Breast epithelium (tissue), 4 donors: ENCODE data around the gene TK1. TPM values are rescaled to one million over a fixed set of nuclear protein-coding genes. Genes with fewer than 3 reads are reported as not detected.
A peak's percentile ranks its signal among the peaks of the same experiment; 100 is the strongest.

Experiments
- DNase-seq, 2 donors: peaks; one replicate each; pipeline ENCODE4 v3.0.0-alpha.2; 2019; ENCODE audit warnings: low spot score in 2 of 2
- H3K27ac ChIP-seq, 2 donors: fragments of 200-600 bp; sonication (generic) in 1 of 2; one replicate each; pipeline ENCODE4 v1.5.1; 2016 to 2019; ENCODE audit warnings: mild to moderate bottlenecking in 1 of 2
- H3K27me3 ChIP-seq, 2 donors: fragments of 200-600 bp; sonication (generic) in 1 of 2; one replicate each; pipeline versions ENCODE4 v1.5.1 to v1.6.0; 2017 to 2019; ENCODE audit warnings: control low read depth in 1 of 2, mild to moderate bottlenecking in 1 of 2
- H3K36me3 ChIP-seq: fragments of 200-600 bp; one replicate; pipeline ENCODE4 v1.5.1; 2019
- H3K4me1 ChIP-seq, 2 donors: fragments of 200-600 bp; sonication (generic); one replicate each; pipeline ENCODE4 v1.5.1; 2016 to 2019; ENCODE audit warnings: control low read depth in 1 of 2
- H3K4me3 ChIP-seq, 3 donors: fragments of 200-600 bp; sonication (generic); 1 replicate in 2 of 3; 2 replicates in 1 of 3; pipeline ENCODE4 v1.5.1; 2016 to 2019; ENCODE audit warnings: mild to moderate bottlenecking in 3 of 3, moderate library complexity in 2 of 3
- H3K9me3 ChIP-seq, 2 donors: fragments of 200-600 bp; sonication (generic) in 1 of 2; one replicate each; pipeline ENCODE4 v1.5.1; 2016 to 2019; ENCODE audit warnings: control low read depth in 1 of 2
- CTCF ChIP-seq, 3 donors: fragments of 450-650 bp; IDR thresholded peaks; one replicate each; pipeline ENCODE4 v1.5.1; 2016 to 2017; ENCODE audit warnings: antibody characterized with exemption in 3 of 3, mild to moderate bottlenecking in 3 of 3, moderate library complexity in 3 of 3
- POLR2A ChIP-seq: fragments of 450-650 bp; IDR thresholded peaks from one replicate; pipeline ENCODE4 v1.6.1; 2016; ENCODE audit warnings: antibody characterized with exemption, mild to moderate bottlenecking, moderate library complexity
- POLR2AphosphoS5 ChIP-seq, 3 donors: sonication (generic); formaldehyde crosslinking; IDR thresholded peaks; one replicate each; pipeline ENCODE4 v1.6.1; 2017; ENCODE audit warnings: antibody characterized with exemption in 3 of 3
- intact Hi-C: fragments of 100-400 bp; cut with DNase I; formaldehyde crosslinking; loops from one replicate; pipeline ENCODE4 v1.15.1; 2023; ENCODE audit warnings: low total_unique reads
- total RNA-seq, 3 donors: library from RNA; depleted of rRNA; stranded (reverse); fragments of >200 nt; gene quantifications; one replicate each; pipeline ENCODE4 v1.1.0, GENCODE V29; 2016

Gene TK1
- total RNA-seq, 3 donors from 2014 or later: 2.6 to 5.6 (median 3.7) TPM

GRCh38 chr17:78168242-78168902 is 18.5 kb downstream of the TK1 start, which contains the start of gene SYNGR2:
Gene SYNGR2, plus strand, starts transcription at chr17:78168581. Its CDS starts 36 bp downstream, at chr17:78168617.
- intact Hi-C loops: no loop called here
- TF ChIP-seq CTCF (IDR thresholded peaks at IDR 0.05) (no peak), POLR2A (no peak), POLR2AphosphoS5 (IDR thresholded peaks at IDR 0.05) (peak in 2 of 3 donors; percentile 54 to 86)
- no peaks in the 10 kb centered on the region for H3K27me3 ChIP-seq
- no peaks in the 10 kb centered on the region for H3K36me3 ChIP-seq
- peak within 1 kb of the TSS; percentile 67 to 83 (median 82) for H3K4me3 ChIP-seq
- DNase-seq: peak; percentile 77 to 84
- peak within 1 kb of the TSS; percentile 90 to 92 for H3K27ac ChIP-seq
- H3K4me1 ChIP-seq: peaks cover 0 to 4% of the 10 kb centered on the region in 2 donors
- H3K9me3 ChIP-seq: no peaks in the 10 kb centered on the region

- intact Hi-C loops: no loop called here
- no peak overlapping the region for H3K4me3 ChIP-seq
Measured at GRCh38 chr17:78166416-78166815, 20.4 kb downstream of the TK1 start.

GRCh38 chr17:78164748-78165607 is 21.9 kb downstream of the TK1 start:
- no peaks in the 10 kb centered on the region for H3K36me3 ChIP-seq
- intact Hi-C loops: no loop called here
- no peaks in the 10 kb centered on the region for H3K27me3 ChIP-seq
- no peaks in the 10 kb centered on the region for H3K9me3 ChIP-seq
- no peak overlapping the region for H3K4me3 ChIP-seq
- no peak overlapping the region for H3K27ac ChIP-seq
- DNase-seq: no peak
- TF ChIP-seq CTCF (IDR thresholded peaks at IDR 0.05): no peak
- no peak for TF ChIP-seq POLR2AphosphoS5 (IDR thresholded peaks at IDR 0.05)
- no peak for TF ChIP-seq POLR2A
- H3K4me1 ChIP-seq: peaks cover 0 to 4% of the 10 kb centered on the region in 2 donors

More at GRCh38 chr17:78166416-78166815, 20.4 kb downstream of the TK1 start:
- Histone ChIP-seq H3K4me1 (peaks cover 0 to 4% of the 10 kb centered on the region in 2 donors), H3K9me3 (no peaks in the 10 kb centered on the region), H3K27ac (no peak overlapping the region), H3K36me3 (no peaks in the 10 kb centered on the region), H3K27me3 (no peaks in the 10 kb centered on the region)
- no peak for DNase-seq
- TF ChIP-seq POLR2A (no peak), CTCF (IDR thresholded peaks at IDR 0.05) (no peak), POLR2AphosphoS5 (IDR thresholded peaks at IDR 0.05) (no peak)

GRCh38 chr17:78163881-78164747 is 22.7 kb downstream of the TK1 start:
- no peak for TF ChIP-seq CTCF (IDR thresholded peaks at IDR 0.05)
- TF ChIP-seq POLR2AphosphoS5 (IDR thresholded peaks at IDR 0.05): no peak
- TF ChIP-seq POLR2A: no peak
- no peak for DNase-seq
- no peaks in the 10 kb centered on the region for H3K9me3 ChIP-seq

More at GRCh38 chr17:78163881-78164747, 22.7 kb downstream of the TK1 start:
- Histone ChIP-seq H3K27ac (no peak overlapping the region), H3K4me1 (no peaks in the 10 kb centered on the region), H3K36me3 (no peaks in the 10 kb centered on the region), H3K4me3 (no peak overlapping the region), H3K27me3 (no peaks in the 10 kb centered on the region)
- intact Hi-C loops: no loop called here
